Neural progenitor cell (in vitro differentiated cells): ENCODE results near the gene YARS1. TPM values are rescaled to one million over a fixed set of nuclear protein-coding genes. Genes with fewer than 3 reads are reported as not detected.

Experiments
- DNase-seq: peaks from one replicate; pipeline ENCODE4 v3.0.0-alpha.2; 2016; ENCODE audit warnings: low spot score
- H2AFZ ChIP-seq: fragments of 200-600 bp; sonication (generic); replicated peaks from 2 replicates; pipeline ENCODE4 v1.6.1; 2016; ENCODE audit warnings: antibody characterized with exemption
- H3F3A ChIP-seq: fragments of 200-600 bp; sonication (generic); 2 replicates; pipeline ENCODE4 v1.6.1; 2016; ENCODE audit warnings: antibody characterized with exemption, low read depth
- H3K27ac ChIP-seq: fragments of 200-600 bp; sonication (generic); 2 replicates; pipeline ENCODE4 v1.5.1; 2016; ENCODE audit warnings: mild to moderate bottlenecking
- H3K27me3 ChIP-seq: fragments of 200-600 bp; sonication (generic); 2 replicates; pipeline ENCODE4 v1.6.1; 2016; ENCODE audit warnings: mild to moderate bottlenecking, moderate library complexity
- H3K36me3 ChIP-seq: fragments of 200-600 bp; sonication (generic); 2 replicates; pipeline ENCODE4 v1.5.1; 2016
- H3K4me1 ChIP-seq: fragments of 200-600 bp; sonication (generic); 2 replicates; pipeline ENCODE4 v1.6.1; 2016; ENCODE audit warnings: mixed run types
- H3K4me2 ChIP-seq: fragments of 200-600 bp; sonication (generic); 2 replicates; pipeline ENCODE4 v1.6.1; 2016
- H3K4me3 ChIP-seq: fragments of 200-600 bp; sonication (generic); 2 replicates; pipeline ENCODE4 v1.5.1; 2016
- H3K79me2 ChIP-seq: fragments of 200-600 bp; sonication (generic); 2 replicates; pipeline ENCODE4 v1.6.1; 2016; ENCODE audit warnings: low read depth
- H3K9ac ChIP-seq: fragments of 200-600 bp; sonication (generic); 2 replicates; pipeline ENCODE4 v1.6.1; 2016
- H3K9me3 ChIP-seq: fragments of 200-600 bp; sonication (generic); 2 replicates; pipeline ENCODE4 v1.5.1; 2016; ENCODE audit warnings: low read depth
- H4K20me1 ChIP-seq: fragments of 200-600 bp; sonication (generic); 2 replicates; pipeline ENCODE4 v1.6.1; 2016; ENCODE audit warnings: low read depth
- H3K27ac Mint-ChIP-seq: 3 replicates; pipeline ENCODE4 v1.8.0; 2021; ENCODE audit warnings: mixed read lengths
- H3K27me3 Mint-ChIP-seq: 2 replicates; pipeline ENCODE4 v1.8.0; 2022; ENCODE audit warnings: low read depth, mild to moderate bottlenecking, inconsistent platforms, moderate library complexity, mixed read lengths; ENCODE audit not compliant: insufficient read depth
- H3K36me3 Mint-ChIP-seq: 3 replicates; pipeline ENCODE4 v1.8.0; 2021; ENCODE audit warnings: mixed read lengths
- H3K4me1 Mint-ChIP-seq: 3 replicates; pipeline ENCODE4 v1.8.0; 2021; ENCODE audit warnings: mixed read lengths
- H3K4me3 Mint-ChIP-seq: 3 replicates; pipeline ENCODE4 v1.8.0; 2021; ENCODE audit warnings: mild to moderate bottlenecking, moderate library complexity, mixed read lengths
- H3K9me3 Mint-ChIP-seq: 3 replicates; pipeline ENCODE4 v1.8.0; 2020; ENCODE audit warnings: mixed read lengths
- EZH2 ChIP-seq: fragments of 200-600 bp; sonication (generic); IDR thresholded peaks from 2 replicates; pipeline ENCODE4 v1.6.1; 2017; ENCODE audit warnings: antibody characterized with exemption, mild to moderate bottlenecking, moderate library complexity
- EZH2phosphoT487 ChIP-seq: fragments of 200-600 bp; sonication (generic); IDR thresholded peaks from 2 replicates; pipeline ENCODE4 v1.6.1; 2017; ENCODE audit warnings: antibody characterized with exemption
- total RNA-seq: library from RNA; depleted of rRNA; stranded (reverse); fragments of >200 nt; gene quantifications from 2 replicates; pipeline ENCODE4 v1.2.3, GENCODE V29; 2015; ENCODE audit warnings: low replicate concordance
- TF ChIP-seq, protein P1 (sequence below): fragments of 200-600 bp; sonication (generic); IDR thresholded peaks from 2 replicates; pipeline ENCODE4 v1.5.1; 2017; ENCODE audit warnings: antibody characterized with exemption, mild to moderate bottlenecking

YARS1 gene
- total RNA-seq, 1 donor from 2014 or later: 38.2 TPM

DNA sequence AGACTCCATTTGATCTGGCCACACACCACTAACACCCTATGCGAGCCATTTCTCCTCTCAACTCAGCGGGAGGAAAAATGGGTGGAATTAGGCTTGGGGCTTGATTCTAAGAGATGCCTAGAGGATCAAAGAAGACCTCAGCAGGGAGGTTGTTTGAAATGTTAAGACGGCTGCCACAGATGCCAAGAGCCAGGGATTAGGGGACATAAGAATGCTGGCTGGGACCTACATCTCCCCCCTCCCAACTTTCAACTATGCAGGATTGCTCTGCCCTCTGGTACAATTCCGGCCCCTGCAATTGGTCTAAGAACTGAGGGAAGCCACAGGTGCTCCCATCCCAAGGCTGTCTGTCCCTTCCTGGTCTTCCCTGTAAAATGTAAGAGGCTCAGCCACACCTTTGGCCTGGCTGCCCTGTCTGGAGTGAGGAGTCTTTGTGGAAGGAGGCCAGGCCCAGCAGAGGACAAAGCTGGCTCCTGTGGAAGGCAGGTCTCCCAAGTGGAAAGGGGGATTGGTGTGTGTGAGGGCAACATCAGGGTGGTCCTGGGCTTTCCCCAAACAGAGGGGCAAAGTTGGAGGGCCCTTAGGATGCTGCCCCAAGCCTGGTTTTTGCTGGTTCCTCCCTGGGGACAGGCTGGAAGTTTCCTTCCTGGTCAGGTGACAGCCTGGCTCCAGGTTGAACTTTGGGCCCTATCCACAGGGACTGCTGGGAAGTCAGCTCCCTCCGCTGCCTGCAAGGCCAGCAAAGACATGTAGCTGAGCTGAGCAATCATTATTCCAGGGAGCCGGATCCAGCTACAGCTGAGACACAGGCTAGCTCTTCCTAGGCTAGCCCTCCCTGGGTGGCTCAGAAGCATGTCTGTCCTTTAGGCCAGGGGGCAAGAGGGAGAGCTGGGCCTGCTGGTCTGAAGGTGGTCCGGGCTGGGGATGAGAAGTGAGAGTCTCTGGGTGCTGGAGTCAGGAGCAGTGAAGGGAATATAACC, 80.1 kb downstream of the YARS1 start:
- Histone ChIP-seq H3K9ac (no peak overlapping the region), H3K79me2 (no peaks in the 10 kb centered on the region), H3K9me3 (no peaks in the 10 kb centered on the region), H3K4me3 (peak overlapping the region; percentile 36), H3K27ac (peak overlapping the region; percentile 86), H2AFZ (no peak overlapping the region), H3F3A (peaks cover 50% of the 10 kb centered on the region), H3K4me2 (peak overlapping the region; percentile 57), H3K4me1 (peaks cover 34% of the 10 kb centered on the region), H3K27me3 (peaks cover 14% of the 10 kb centered on the region), H3K36me3 (no peaks in the 10 kb centered on the region), H4K20me1 (peaks cover 4% of the 10 kb centered on the region)
- Mint-ChIP-seq H3K27ac (peak overlapping the region; percentile 94), H3K36me3 (no peaks in the 10 kb centered on the region), H3K4me3 (peak overlapping the region; percentile 65), H3K4me1 (peaks cover 28% of the 10 kb centered on the region), H3K9me3 (no peaks in the 10 kb centered on the region), H3K27me3 (peaks cover 20% of the 10 kb centered on the region)
- DNase-seq: peak; percentile 95
- TF ChIP-seq EZH2phosphoT487: peak; percentile 75
- TF ChIP-seq EZH2: no peak

DNA sequence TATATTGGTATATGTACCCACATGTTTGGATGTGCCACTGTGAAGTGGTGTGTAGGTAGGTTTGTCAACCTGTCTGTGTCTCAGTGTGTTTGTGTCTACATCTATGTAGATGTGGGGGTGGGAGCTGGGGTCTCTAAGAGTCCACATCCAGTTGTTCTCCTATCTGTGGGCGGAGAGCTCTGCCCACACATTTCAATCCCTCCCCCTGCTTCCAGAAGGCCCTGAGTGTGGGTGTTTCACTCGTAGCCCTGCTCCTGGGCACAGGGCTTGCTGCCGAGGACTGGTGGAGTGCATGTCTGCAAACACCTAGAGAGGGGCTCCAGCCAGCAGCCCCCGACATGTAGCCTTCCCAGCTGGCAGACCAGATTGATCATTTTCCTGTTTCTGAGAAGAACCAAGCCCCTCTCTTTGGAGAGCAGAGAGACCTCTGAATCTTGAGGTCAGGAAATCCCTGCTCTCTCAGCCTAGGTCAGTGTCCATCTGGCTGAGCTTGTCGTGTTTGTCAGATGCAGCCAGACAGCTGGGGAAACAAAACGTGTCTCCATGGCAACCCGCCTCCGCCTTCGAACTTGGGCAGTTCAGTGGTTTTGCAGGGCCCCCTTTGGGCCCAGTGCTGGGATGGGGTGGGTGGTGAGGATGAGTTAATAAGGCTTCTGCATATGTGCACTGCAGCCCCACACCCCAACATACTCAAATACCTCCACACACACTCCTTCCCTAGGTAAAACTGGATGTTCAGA, 83.4 kb downstream of the YARS1 start:
- Mint-ChIP-seq H3K9me3 (no peaks in the 10 kb centered on the region), H3K36me3 (no peaks in the 10 kb centered on the region), H3K27me3 (peaks cover 14% of the 10 kb centered on the region), H3K4me3 (peak overlapping the region; percentile 69), H3K27ac (peak overlapping the region; percentile 91), H3K4me1 (peaks cover 38% of the 10 kb centered on the region)
- no peaks in the 10 kb centered on the region for H3K9me3 ChIP-seq
- no peaks in the 10 kb centered on the region for H3K36me3 ChIP-seq
- H3F3A ChIP-seq: peaks cover 34% of the 10 kb centered on the region
- peaks cover 27% of the 10 kb centered on the region for H3K4me1 ChIP-seq
- H3K9ac ChIP-seq: no peak overlapping the region
- no peak overlapping the region for H3K4me2 ChIP-seq
- H4K20me1 ChIP-seq: peaks cover 4% of the 10 kb centered on the region
- no peaks in the 10 kb centered on the region for H3K27me3 ChIP-seq
- no peak overlapping the region for H3K27ac ChIP-seq
- DNase-seq: peak; percentile 58
- H3K79me2 ChIP-seq: no peaks in the 10 kb centered on the region
- H3K4me3 ChIP-seq: no peak overlapping the region
- no peak overlapping the region for H2AFZ ChIP-seq
- TF ChIP-seq EZH2 (no peak), EZH2phosphoT487 (no peak)
- TF ChIP-seq, protein P1, sequence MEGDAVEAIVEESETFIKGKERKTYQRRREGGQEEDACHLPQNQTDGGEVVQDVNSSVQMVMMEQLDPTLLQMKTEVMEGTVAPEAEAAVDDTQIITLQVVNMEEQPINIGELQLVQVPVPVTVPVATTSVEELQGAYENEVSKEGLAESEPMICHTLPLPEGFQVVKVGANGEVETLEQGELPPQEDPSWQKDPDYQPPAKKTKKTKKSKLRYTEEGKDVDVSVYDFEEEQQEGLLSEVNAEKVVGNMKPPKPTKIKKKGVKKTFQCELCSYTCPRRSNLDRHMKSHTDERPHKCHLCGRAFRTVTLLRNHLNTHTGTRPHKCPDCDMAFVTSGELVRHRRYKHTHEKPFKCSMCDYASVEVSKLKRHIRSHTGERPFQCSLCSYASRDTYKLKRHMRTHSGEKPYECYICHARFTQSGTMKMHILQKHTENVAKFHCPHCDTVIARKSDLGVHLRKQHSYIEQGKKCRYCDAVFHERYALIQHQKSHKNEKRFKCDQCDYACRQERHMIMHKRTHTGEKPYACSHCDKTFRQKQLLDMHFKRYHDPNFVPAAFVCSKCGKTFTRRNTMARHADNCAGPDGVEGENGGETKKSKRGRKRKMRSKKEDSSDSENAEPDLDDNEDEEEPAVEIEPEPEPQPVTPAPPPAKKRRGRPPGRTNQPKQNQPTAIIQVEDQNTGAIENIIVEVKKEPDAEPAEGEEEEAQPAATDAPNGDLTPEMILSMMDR: no peak

DNA sequence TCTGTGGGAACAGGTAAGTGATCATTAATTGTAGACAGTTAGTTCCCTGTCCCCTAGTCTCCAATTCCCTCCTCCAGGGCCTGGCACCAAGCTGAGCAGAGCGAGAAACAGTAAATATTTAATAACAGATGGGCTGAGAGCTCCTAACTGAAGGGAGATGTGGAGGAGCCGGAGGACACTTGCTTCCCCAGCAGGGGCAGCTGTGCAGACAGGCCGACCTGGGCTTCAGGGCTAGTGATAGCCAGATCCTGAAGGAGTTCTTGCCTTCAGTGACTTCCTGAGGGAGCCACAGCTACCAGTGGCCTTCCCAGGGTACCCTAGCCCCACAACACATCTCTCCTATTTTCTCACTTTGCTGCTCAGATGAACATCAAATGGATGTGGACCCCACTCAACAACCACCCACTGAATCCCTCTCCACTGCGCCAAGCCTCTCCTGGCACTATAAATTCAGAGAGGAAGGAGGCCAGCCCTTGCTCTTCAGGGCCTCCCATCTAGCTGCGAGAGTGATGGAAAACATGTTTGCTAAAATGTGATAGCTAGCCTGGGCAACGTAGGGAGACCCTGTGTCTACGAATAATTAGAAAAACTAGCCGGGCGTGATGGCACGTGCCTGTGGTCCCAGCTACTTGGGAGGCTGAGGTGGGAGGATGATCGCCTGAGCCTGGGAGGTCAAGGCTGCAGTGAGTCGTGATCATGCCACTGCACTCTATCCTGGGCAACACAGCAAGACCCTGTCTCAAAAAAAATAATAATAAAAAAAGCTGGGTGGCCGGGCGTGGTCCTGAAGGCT, 87.7 kb downstream of the YARS1 start:
- H3K27ac ChIP-seq: no peak overlapping the region
- TF ChIP-seq EZH2 (no peak), EZH2phosphoT487 (no peak)
- TF ChIP-seq, protein P1: no peak
- no peak overlapping the region for H3K4me3 Mint-ChIP-seq
- no peaks in the 10 kb centered on the region for H3K79me2 ChIP-seq
- peaks cover 22% of the 10 kb centered on the region for H3K4me1 ChIP-seq
- no peak overlapping the region for H3K4me2 ChIP-seq
- H3K27me3 Mint-ChIP-seq: peaks cover 7% of the 10 kb centered on the region
- no peak overlapping the region for H2AFZ ChIP-seq
- no peaks in the 10 kb centered on the region for H3K9me3 ChIP-seq
- H3K9me3 Mint-ChIP-seq: peaks cover 4% of the 10 kb centered on the region
- H3K27me3 ChIP-seq: no peaks in the 10 kb centered on the region
- no peak for DNase-seq
- H3K27ac Mint-ChIP-seq: peak overlapping the region; percentile 59
- H4K20me1 ChIP-seq: no peaks in the 10 kb centered on the region
- no peaks in the 10 kb centered on the region for H3K36me3 ChIP-seq
- peaks cover 10% of the 10 kb centered on the region for H3F3A ChIP-seq
- H3K9ac ChIP-seq: no peak overlapping the region
- H3K4me1 Mint-ChIP-seq: peaks cover 39% of the 10 kb centered on the region
- no peaks in the 10 kb centered on the region for H3K36me3 Mint-ChIP-seq
- no peak overlapping the region for H3K4me3 ChIP-seq
